NCI-H460 (cell line): ENCODE data around the gene IL25. TPM values are rescaled to one million over a fixed set of nuclear protein-coding genes. Genes with fewer than 3 reads are reported as not detected.
"Not testable (repeated sequence)": the region's sequence is repeated elsewhere in the genome, so short reads cannot be mapped to it uniquely, and the experiment has no call there.

Source experiments
- DNase-seq: peaks from one replicate; pipeline ENCODE4 v3.0.0-alpha.2; 2016; ENCODE audit warnings: low read depth; ENCODE audit errors: extremely low read depth
- total RNA-seq: library from RNA; depleted of rRNA; stranded (reverse); fragments of >200 nt; shearing (Covaris generic); gene quantifications from 2 replicates; pipeline ENCODE4 v1.2.3, GENCODE V29; 2014

Gene IL25
- total RNA-seq, 1 experiment from 2014 or later: not detected

DNA sequence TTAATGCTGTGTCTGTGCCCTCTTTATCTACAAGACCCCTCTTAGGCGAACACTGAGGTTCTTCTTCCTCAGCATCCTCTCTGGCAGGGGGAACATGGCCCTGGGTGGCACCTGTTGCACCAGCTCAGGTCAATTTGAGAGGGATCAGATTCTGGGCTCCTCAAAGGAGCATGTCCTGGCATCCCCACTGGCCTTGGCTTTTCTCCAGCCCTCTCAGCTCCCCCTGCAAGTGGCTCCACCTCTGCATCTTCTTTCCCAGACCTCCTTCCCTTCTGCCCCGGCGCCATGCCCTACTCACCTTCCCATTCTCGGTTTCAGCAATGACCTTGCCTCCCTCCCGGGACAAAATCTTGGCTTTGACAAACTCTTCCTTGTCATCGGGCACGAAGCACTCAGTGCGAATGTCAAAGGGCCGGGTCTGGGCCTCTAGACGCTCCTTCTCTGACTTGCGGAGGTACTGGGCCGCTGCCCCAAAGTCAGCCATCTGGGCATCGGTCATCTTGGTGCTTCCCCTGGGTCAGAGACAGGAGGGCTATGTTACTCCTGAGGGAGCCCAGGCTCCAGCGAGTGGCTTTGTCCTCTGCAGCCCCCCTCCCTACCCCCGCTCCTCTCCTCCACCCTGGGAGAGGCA lies 34.2 kb downstream of the IL25 start:
- no peak for DNase-seq

GRCh38 chr14:23407516-23408306 lies 35.1 kb downstream of the IL25 start, which contains the start of gene MYH6:
TSS of gene MYH6 (minus strand) at chr14:23408273. CDS start at chr14:23407223, 1,050 bp downstream.
- no peak for DNase-seq

GRCh38 chr14:23408307-23408630 lies 35.7 kb downstream of the IL25 start:
- no peak for DNase-seq

- DNase-seq: no peak
Measured at GRCh38 chr14:23409475-23409874, 36.9 kb downstream of the IL25 start.

DNA sequence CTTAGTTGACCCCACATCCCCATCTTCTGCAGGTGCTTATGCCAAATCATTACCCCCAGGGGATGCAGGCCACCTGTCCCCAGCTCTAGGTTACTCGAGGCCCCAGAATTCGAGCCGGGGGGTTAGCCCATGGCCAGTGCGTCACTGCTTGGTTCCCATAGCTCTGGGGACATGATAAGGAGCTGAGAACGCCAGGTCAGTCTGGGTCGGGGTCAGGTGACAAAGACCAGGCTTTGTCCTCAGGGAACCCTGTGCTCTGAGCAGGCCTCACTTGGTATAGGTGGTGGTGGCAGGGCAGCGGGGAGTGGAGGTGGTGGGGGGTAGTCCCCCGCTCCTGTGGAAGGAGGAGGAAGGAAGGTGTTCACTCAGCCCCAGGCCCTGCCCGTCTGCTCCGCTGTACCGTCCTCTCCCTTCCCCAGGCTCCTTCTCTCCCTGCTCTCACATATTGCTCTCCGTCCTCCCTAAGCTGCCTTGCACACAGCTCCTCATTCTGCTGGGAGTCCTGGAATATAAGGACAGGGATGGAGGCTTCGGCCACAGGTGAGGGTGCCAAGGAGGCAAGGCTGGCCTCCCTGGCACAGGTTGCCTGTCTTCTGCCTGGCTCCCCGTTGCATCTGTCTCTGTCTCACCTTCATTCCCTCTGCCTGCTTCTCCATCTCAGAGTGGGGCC lies 37.5 kb downstream of the IL25 start:
- no peak for DNase-seq

GRCh38 chr14:23411563-23412525 lies 39.2 kb downstream of the IL25 start:
- no peak for DNase-seq

DNA sequence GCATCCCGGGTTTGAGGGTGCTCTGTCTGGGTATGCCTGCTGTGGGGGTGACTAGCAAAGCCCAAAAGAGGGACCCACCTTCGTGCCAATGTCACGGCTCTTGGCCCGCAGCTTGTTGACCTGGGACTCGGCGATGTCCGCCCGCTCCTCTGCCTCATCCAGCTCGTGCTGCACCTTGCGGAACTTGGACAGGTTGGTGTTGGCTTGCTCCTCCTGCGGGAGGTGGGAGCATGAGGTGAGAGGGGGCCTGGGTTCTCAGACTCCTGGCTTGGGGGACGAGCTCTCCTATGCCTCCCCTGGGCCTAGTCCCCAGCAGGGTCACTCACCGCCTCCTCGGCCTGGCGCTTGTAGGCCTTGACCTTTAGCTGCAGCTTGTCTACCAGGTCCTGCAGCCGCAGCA lies 41.1 kb downstream of the IL25 start:
- no peak for DNase-seq

DNA sequence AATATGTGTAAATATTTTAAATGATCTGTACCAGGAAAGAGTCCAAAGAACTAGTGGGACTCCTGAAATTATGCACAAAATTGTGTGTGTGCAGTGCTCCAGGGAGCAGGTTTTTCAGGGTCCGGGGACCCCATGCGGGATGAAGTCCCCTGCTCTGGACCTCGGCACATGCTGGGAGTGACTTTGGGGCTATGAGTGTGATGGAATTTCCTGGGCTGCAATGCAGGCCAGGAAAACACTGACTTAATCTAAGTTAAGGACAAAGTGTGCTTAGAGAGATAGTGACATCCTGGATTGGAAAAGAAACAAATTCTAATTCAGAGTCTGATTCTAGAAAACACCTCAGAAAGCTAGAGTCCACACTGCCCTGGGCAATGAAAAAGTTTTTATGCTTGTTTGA lies 41.6 kb downstream of the IL25 start:
- no peak for DNase-seq

GRCh38 chr14:23414906-23415820 lies 42.6 kb downstream of the IL25 start:
- DNase-seq: no peak

GRCh38 chr14:23415821-23416778 lies 43.5 kb downstream of the IL25 start:
- DNase-seq: no peak

DNA sequence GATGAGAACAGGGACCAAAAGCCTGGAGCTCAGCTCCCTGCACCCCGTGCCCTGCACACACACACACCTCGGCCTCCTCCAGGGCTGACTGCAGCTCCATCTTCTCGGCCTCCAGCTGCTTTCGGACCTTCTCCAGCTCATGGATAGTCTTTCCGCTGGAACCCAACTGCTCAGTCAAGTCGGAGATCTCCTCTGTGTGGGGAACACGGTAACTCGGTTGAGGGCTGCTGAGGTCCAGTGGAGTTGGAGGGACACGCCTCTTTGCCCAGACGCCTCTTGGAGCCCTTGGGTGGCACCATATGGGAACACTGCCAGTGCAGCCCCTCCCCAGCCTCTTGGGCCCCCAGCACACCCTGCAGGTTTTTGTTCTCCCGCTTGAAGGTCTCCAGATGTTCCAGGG lies 44.2 kb downstream of the IL25 start:
- DNase-seq: no peak

GRCh38 chr14:23417269-23417668 lies 44.7 kb downstream of the IL25 start:
- DNase-seq: not testable (repeated sequence)

DNA sequence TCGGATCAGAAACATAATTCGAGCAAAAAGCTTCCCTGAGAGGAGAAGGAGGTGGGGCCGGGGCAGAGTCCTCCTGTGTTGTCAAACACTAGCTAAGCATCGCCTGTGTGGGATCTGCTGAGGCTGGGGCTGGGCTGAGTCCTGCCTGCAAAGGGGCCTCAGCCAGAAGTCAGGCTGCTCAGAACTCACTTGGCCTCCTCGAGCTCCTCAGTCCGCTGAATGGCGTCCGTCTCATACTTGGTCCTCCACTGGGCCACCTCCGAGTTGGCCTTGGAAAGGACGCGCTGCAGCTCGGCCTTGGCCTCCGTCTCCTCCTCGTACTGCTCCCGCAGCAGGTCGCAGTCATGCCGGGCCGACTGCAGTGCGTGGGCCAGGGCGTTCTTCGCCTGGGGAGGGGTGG lies 45.4 kb downstream of the IL25 start:
- DNase-seq: no peak

- not testable (repeated sequence) for DNase-seq
Measured at GRCh38 chr14:23419646-23420045, 47.0 kb downstream of the IL25 start.

DNA sequence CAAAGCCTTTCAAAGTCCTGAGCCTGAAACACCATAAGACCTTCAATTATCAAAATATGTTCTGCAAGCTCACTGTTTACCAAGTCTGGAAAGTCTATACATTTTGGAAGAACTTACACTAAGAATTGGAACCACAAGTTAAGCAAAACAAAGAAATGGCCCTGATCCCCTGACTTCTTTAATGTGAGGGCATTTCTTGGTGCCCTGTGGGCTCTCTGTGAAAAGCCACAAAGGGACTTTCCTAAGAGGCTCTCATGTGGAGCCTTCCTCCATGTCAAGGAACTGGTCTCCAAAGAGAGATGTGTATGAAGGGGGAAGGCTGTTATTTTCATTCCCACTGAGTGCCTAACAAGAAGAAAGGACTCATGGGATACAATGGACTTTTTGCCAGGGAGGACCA lies 49.0 kb downstream of the IL25 start:
- DNase-seq: no peak

GRCh38 chr14:23423657-23424056 lies 51.0 kb downstream of the IL25 start:
- no peak for DNase-seq

DNA sequence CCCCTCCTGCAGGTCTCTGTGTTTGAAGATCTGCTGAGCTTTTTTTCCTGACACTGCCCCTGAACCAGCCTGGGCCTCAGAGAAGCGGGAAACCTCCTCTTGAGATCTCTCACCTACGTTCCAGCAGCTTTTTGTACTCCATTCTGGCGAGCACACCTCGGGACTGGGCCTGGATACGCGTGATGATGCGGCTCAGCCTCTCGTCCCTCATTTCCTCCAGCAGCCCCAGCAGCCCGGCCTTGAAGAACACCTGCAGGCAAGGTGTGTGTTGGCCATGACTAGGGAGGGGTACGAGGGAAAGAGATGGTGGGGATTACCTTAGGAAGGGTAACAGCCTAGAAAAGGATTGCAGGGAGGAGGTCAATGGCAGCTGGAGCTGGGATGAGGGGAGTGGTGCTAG lies 52.6 kb downstream of the IL25 start:
- DNase-seq: no peak

GRCh38 chr14:23425798-23426197 lies 53.2 kb downstream of the IL25 start:
- not testable (repeated sequence) for DNase-seq
